Measurements from ENCODE around the gene STRN4.

- TF ChIP-seq YY1 (IDR thresholded peaks at IDR 0.05; ENCODE audit: insufficient read depth, insufficient read length) (no peak), ZNF274 (IDR thresholded peaks at IDR 0.05; ENCODE audit: low read depth, low read length) (no peak), SUZ12 (IDR thresholded peaks at IDR 0.05; ENCODE audit: extremely low read depth, insufficient read depth, insufficient read length) (no peak)
Observed at GRCh38 chr19:46670813-46671212, 75.4 kb downstream of the STRN4 start.
